Measurements from ENCODE around the gene IL17A. TPM values are rescaled to one million over a fixed set of nuclear protein-coding genes. Genes with fewer than 3 reads are reported as not detected.

IL17A gene
- total RNA-seq, 1 experiment from 2014 or later, result not detected

- intact Hi-C loops (cut with micrococcal nuclease; ENCODE audit: unreplicated experiment), result no loop called here
- Histone ChIP-seq H3K4me3 (ENCODE audit: low read depth in 2 of 2, low read length in 2 of 2) (no peak overlapping the region), H3K4me1 (ENCODE audit: control insufficient read depth, insufficient read depth, low read length) (no peaks in the 10 kb centered on the region), H3K36me3 (ENCODE audit: control insufficient read depth, insufficient read depth, low read length) (no peaks in the 10 kb centered on the region), H3K27ac (ENCODE audit: low read length) (no peak overlapping the region), H3K27me3 (ENCODE audit: control insufficient read depth, insufficient read depth, low read length) (peaks cover 17% of the 10 kb centered on the region; the same call in 1 of the 2 replicates), H3K9me3 (ENCODE audit: control insufficient read depth, insufficient read depth, low read depth, low read length) (no peaks in the 10 kb centered on the region)
- ChIA-PET POLR2A (no interaction called here), CTCF (no interaction called here)
- ATAC-seq, result no peak
- BruUV-seq (replicated peaks), result no TSS peak
- in situ Hi-C loops (cut with HindIII; ENCODE audit: low pct_unique_long_range_greater_than_20kb, low sequenced_read_pairs), result no loop called here
- TF ChIP-seq, protein P1, sequence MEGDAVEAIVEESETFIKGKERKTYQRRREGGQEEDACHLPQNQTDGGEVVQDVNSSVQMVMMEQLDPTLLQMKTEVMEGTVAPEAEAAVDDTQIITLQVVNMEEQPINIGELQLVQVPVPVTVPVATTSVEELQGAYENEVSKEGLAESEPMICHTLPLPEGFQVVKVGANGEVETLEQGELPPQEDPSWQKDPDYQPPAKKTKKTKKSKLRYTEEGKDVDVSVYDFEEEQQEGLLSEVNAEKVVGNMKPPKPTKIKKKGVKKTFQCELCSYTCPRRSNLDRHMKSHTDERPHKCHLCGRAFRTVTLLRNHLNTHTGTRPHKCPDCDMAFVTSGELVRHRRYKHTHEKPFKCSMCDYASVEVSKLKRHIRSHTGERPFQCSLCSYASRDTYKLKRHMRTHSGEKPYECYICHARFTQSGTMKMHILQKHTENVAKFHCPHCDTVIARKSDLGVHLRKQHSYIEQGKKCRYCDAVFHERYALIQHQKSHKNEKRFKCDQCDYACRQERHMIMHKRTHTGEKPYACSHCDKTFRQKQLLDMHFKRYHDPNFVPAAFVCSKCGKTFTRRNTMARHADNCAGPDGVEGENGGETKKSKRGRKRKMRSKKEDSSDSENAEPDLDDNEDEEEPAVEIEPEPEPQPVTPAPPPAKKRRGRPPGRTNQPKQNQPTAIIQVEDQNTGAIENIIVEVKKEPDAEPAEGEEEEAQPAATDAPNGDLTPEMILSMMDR (IDR thresholded peaks at IDR 0.05), result no peak
- TF ChIP-seq SIN3A (IDR thresholded peaks at IDR 0.05; ENCODE audit: borderline replicate concordance, insufficient read depth, low read depth, low read length) (no peak), POLR2AphosphoS5 (IDR thresholded peaks at IDR 0.05; ENCODE audit: low read depth, low read length) (no peak), REST (IDR thresholded peaks at IDR 0.05; ENCODE audit: insufficient read depth in 1 of 2, low read depth in 2 of 2, low read length in 1 of 2) (peak; percentile 44 to 55; a peak in 1 of 4 replicates), TCF7L2 (IDR thresholded peaks at IDR 0.05; ENCODE audit: low read depth, low read length) (no peak)
- no peak for DNase-seq (ENCODE audit: low read depth, low spot score)
These were observed 39.2 kb upstream of the IL17A start for GRCh38 chr6:52146851-52147445.

GRCh38 chr6:52149076-52149475 is 37.1 kb upstream of the IL17A start:
- H3K4me1 ChIP-seq (ENCODE audit: control insufficient read depth, insufficient read depth, low read length), result no peaks in the 10 kb centered on the region
- CTCF ChIA-PET, result no interaction called here
- no peaks in the 10 kb centered on the region for H3K9me3 ChIP-seq (ENCODE audit: control insufficient read depth, insufficient read depth, low read depth, low read length)
- intact Hi-C loops (cut with micrococcal nuclease; ENCODE audit: unreplicated experiment) (no loop called here), in situ Hi-C loops (cut with HindIII; ENCODE audit: low pct_unique_long_range_greater_than_20kb, low sequenced_read_pairs) (no loop called here)
- TF ChIP-seq, protein P1 (IDR thresholded peaks at IDR 0.05), result no peak
- TF ChIP-seq SIN3A (IDR thresholded peaks at IDR 0.05; ENCODE audit: borderline replicate concordance, insufficient read depth, low read depth, low read length), result no peak
- no peak for TF ChIP-seq TCF7L2 (IDR thresholded peaks at IDR 0.05; ENCODE audit: low read depth, low read length)
- TF ChIP-seq POLR2AphosphoS5 (IDR thresholded peaks at IDR 0.05; ENCODE audit: low read depth, low read length), result no peak
- no peak for TF ChIP-seq REST (IDR thresholded peaks at IDR 0.05; ENCODE audit: insufficient read depth in 1 of 2, low read depth in 2 of 2, low read length in 1 of 2)
- BruUV-seq (replicated peaks), result no TSS peak
- H3K4me3 ChIP-seq (ENCODE audit: low read depth in 2 of 2, low read length in 2 of 2), result no peak overlapping the region
- no peak for ATAC-seq
- no peak for DNase-seq (ENCODE audit: low read depth, low spot score)
- H3K36me3 ChIP-seq (ENCODE audit: control insufficient read depth, insufficient read depth, low read length), result no peaks in the 10 kb centered on the region
- POLR2A ChIA-PET, result no interaction called here
- peaks cover 7% of the 10 kb centered on the region; the same call in 1 of the 2 replicates for H3K27me3 ChIP-seq (ENCODE audit: control insufficient read depth, insufficient read depth, low read length)
- H3K27ac ChIP-seq (ENCODE audit: low read length), result no peak overlapping the region

All from Panc1 (cell line).